Measurements from ENCODE around the gene UBE3B. TPM values are rescaled to one million over a fixed set of nuclear protein-coding genes. Genes with fewer than 3 reads are reported as not detected.
A peak's percentile ranks its signal among the peaks of the same experiment; 100 is the strongest.

Gene UBE3B
- polyA plus RNA-seq, 1 experiment, result 43.9 TPM

- peak; percentile 98 for DNase-seq (ENCODE audit: low read depth)
- no peak for TF ChIP-seq CTCF (IDR thresholded peaks at IDR 0.05; ENCODE audit: insufficient read depth, low read depth, low read length)
- POLR2A ChIA-PET, result no interaction called here
- Histone ChIP-seq H3K36me3 (ENCODE audit: control insufficient read depth, insufficient read depth, low read length) (peaks cover 3% of the 10 kb centered on the region), H3K27me3 (ENCODE audit: control insufficient read depth, insufficient read depth, low read length) (no peaks in the 10 kb centered on the region), H3K4me3 (ENCODE audit: low read depth, low read length) (peak within 1 kb of the TSS; percentile 56)
- CTCF ChIA-PET, result interaction anchor here (0.8 to 1.7 kb wide), 7 partner anchors 10 to 202 kb away, joined by 3 to 6 read pairs (median 3); no protein-coding TSS in a partner anchor
These were observed 95.8 kb downstream of the UBE3B start, which contains the start of the genes MMAB and MVK for GRCh38 chr12:109573029-109573913. MMAB (minus strand) TSS chr12:109573504; CDS start chr12:109573480, 24 bp downstream. MVK (plus strand) TSS chr12:109573794; CDS start chr12:109574823, 1,029 bp downstream.

GRCh38 chr12:109573914-109574244, 96.4 kb downstream of the UBE3B start:
- ChIA-PET CTCF (interaction anchor here (0.8 to 1.7 kb wide), 7 partner anchors 10 to 202 kb away, joined by 3 to 6 read pairs (median 3); no protein-coding TSS in a partner anchor), POLR2A (no interaction called here)
- no peak for DNase-seq (ENCODE audit: low read depth)
- peak overlapping the region; percentile 56 for H3K4me3 ChIP-seq (ENCODE audit: low read depth, low read length)
- H3K36me3 ChIP-seq (ENCODE audit: control insufficient read depth, insufficient read depth, low read length), result peaks cover 3% of the 10 kb centered on the region
- TF ChIP-seq CTCF (IDR thresholded peaks at IDR 0.05; ENCODE audit: insufficient read depth, low read depth, low read length), result no peak
- no peaks in the 10 kb centered on the region for H3K27me3 ChIP-seq (ENCODE audit: control insufficient read depth, insufficient read depth, low read length)

GRCh38 chr12:109575683-109576082, 98.2 kb downstream of the UBE3B start:
- CTCF ChIA-PET, result no interaction called here

GRCh38 chr12:109577311-109577710, 99.9 kb downstream of the UBE3B start:
- no peak for DNase-seq (ENCODE audit: low read depth)

More at GRCh38 chr12:109575683-109576082, 98.2 kb downstream of the UBE3B start:
- Histone ChIP-seq H3K4me3 (ENCODE audit: low read depth, low read length) (no peak overlapping the region), H3K27me3 (ENCODE audit: control insufficient read depth, insufficient read depth, low read length) (no peaks in the 10 kb centered on the region), H3K36me3 (ENCODE audit: control insufficient read depth, insufficient read depth, low read length) (peaks cover 4% of the 10 kb centered on the region)
- no peak for TF ChIP-seq CTCF (IDR thresholded peaks at IDR 0.05; ENCODE audit: insufficient read depth, low read depth, low read length)
- POLR2A ChIA-PET, result no interaction called here
- DNase-seq (ENCODE audit: low read depth), result no peak

More at GRCh38 chr12:109577311-109577710, 99.9 kb downstream of the UBE3B start:
- CTCF ChIA-PET, result no interaction called here
- POLR2A ChIA-PET, result no interaction called here
- Histone ChIP-seq H3K4me3 (ENCODE audit: low read depth, low read length) (no peak overlapping the region), H3K27me3 (ENCODE audit: control insufficient read depth, insufficient read depth, low read length) (no peaks in the 10 kb centered on the region), H3K36me3 (ENCODE audit: control insufficient read depth, insufficient read depth, low read length) (peaks cover 4% of the 10 kb centered on the region)
- TF ChIP-seq CTCF (IDR thresholded peaks at IDR 0.05; ENCODE audit: insufficient read depth, low read depth, low read length), result no peak
